ENCODE data around the gene NAA25. TPM values are rescaled to one million over a fixed set of nuclear protein-coding genes. Genes with fewer than 3 reads are reported as not detected.

The NAA25 gene
- total RNA-seq, 1 experiment from 2014 or later, result 17.4 TPM

Other genes with a start within 250 kb of the NAA25 start
- gene TMEM116, start 95.6 kb downstream of the NAA25 start, total RNA-seq (2014; rRNA removed; shearing (Covaris generic)), result 6.9 and 7.3 TPM in 2 replicates
- 115 and 127 TPM in 2 replicates for gene ERP29, start 95.4 kb downstream of the NAA25 start, total RNA-seq (2014; rRNA removed; shearing (Covaris generic))
- gene TRAFD1, start 16.8 kb upstream of the NAA25 start, total RNA-seq (2014; rRNA removed; shearing (Covaris generic)), result 30.7 and 55.6 TPM in 2 replicates